Measurements from ENCODE around the gene COMP.
A peak's percentile ranks its signal among the peaks of the same experiment; 100 is the strongest.

COMP gene

DNA sequence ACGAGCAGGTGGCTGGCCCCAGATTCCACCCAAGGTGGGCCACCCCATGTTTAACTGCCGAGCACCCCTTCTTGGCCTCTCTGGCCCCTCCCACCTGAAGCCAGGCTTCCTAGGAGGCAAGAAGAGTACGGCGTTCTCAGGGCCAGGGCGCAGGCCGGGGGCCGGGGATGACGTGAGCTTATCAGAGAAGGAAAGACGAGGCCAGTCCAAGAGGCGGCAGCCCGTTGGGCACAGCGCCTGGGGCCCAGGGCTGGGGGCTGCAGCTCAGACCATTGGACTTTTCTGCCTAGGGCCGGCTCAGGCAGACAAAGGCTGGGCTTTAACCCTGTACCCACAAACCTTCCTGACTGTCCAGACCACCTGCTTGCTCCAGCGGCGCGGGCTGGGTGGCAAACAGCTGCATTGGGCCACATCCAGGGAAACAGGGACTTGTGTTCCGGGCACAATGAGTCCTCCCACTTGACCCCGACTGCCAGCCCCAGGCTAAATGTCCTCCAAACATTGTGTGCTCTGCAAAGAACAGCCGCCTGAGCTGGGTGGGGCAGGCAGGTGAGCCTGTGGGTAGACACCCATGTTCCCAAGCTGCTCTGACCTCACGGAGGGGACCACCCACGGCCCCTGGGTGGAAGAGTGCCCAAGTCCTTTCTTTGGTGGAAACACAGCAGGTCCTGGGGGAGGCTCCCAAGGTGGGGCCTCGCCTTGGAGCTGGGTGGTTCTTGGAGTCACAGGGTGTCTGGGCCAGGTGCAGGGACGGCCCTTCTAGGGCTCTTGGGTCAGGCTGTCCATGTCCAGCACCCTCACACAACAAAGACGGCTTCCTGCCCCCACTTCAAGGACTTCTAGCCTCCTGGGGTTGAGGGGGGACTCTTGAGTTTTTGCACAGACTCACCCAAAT, 21.9 kb downstream of the COMP start:
- DNase-seq, result no peak

DNA sequence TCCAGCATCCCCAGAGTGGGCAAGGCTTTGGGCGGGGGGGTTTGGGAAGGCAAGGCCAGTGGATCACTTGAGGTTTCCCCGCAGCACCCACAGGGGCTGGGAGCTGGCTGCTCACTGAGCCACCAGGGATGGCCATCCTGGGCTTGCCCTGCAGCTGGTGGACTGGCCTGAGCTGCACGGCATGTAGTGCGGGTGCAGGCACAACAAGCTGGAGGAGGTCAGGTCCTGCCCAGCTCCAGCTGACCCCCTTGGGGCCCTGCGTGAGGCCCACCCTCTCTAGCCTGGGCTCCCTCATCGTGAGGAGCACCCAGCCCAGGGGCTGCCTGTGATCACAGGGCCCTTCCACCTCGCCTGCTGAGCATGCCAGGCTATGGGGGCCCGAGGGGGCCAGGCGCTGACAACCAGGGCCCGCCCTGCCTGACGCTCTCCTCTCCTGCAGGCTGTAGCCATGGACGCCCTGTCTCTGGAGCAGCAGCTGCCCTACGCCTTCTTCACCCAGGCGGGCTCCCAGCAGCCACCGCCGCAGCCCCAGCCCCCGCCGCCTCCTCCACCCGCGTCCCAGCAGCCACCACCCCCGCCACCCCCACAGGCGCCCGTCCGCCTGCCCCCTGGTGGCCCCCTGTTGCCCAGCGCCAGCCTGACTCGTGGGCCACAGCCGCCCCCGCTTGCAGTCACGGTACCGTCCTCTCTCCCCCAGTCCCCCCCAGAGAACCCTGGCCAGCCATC, 22.9 kb downstream of the COMP start:
- peak in 1 of 2 experiments; percentile 27 for DNase-seq

DNA sequence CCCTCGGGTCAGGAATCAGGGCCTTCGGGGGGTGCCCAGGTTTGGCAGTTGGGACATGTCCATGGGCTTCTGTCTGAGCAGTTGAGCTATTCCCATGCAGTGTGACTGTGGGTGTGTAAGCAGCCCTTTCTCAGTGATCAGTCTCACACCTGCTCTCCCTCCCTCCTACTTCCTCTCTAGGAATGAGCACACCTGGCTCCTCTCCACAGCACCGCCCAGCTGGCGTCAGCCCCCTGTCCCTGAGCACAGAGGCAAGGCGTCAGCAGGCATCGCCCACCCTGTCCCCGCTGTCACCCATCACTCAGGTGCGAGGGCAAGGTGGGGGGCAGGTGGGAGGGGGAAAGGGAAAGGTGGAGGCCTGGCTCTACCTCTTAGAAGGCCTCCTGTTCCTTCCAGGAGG, 25.9 kb downstream of the COMP start:
- DNase-seq, result no peak

DNA sequence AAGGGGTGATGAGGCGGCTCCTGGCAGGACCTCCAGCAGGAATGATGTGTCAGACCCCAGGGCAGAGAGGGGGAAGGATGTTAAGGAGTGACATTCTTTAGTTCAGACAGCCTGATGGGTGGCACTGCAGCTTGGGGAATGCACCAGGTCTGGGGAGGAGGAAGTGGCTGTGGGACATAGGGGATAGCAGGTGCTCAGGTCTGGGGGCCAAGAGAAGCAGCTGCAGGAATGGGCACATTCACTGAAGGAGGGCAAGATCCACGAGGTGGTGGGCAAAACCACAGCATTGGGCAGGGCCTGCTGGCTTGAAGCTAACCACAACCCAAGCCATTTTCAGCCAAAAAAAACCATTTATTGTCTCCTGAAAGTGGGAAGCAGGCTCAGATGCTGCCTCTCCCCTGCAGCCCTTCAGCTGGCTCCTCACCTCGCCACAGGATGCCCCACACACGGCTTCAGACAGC, 26.5 kb downstream of the COMP start:
- DNase-seq, result no peak

DNA sequence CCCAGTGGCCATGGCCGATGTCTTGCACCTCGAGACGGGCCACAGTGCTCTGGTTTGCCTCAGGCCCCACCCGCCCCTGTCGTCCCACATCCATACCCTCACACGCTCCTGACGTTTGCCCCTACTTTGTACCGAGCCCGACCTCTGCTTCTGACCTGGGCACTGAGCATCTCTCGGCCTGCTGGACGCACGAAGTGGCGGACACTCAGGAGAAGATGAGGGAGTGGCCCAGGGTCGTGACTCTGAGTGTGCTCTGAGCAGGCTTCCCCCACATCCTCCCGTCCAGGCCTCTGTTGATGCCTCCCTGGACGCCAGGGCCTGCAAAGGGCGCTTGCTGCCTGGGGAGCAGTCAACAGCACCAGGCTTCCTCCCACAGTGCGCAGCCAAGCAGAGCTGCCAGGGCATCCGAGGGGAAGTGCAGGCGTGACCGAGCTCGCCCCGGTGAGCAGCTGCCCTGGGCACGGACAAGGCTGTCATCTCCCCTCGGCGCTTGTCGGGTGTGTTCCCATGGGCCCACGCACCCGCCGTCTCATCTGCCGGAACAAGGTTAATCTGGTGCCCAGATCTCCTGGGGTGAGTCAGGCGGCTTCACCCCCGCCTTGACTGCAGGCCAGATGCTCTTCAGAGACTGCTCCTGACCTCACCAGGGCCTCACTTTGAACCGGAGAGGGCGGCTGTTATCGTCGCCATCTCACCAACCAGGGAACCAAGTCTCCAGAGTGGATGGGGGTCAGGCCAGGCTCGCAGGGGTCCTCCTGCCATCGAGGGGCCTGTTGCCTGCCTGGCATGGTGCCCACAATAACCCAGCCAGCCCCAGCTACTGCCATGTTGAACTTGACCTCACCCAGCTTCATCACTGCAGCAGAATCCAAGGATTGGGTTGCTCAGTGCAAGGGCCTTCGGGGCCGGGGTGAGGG, 27.2 kb downstream of the COMP start:
- DNase-seq, result peak in 1 of 2 experiments; percentile 57

DNA sequence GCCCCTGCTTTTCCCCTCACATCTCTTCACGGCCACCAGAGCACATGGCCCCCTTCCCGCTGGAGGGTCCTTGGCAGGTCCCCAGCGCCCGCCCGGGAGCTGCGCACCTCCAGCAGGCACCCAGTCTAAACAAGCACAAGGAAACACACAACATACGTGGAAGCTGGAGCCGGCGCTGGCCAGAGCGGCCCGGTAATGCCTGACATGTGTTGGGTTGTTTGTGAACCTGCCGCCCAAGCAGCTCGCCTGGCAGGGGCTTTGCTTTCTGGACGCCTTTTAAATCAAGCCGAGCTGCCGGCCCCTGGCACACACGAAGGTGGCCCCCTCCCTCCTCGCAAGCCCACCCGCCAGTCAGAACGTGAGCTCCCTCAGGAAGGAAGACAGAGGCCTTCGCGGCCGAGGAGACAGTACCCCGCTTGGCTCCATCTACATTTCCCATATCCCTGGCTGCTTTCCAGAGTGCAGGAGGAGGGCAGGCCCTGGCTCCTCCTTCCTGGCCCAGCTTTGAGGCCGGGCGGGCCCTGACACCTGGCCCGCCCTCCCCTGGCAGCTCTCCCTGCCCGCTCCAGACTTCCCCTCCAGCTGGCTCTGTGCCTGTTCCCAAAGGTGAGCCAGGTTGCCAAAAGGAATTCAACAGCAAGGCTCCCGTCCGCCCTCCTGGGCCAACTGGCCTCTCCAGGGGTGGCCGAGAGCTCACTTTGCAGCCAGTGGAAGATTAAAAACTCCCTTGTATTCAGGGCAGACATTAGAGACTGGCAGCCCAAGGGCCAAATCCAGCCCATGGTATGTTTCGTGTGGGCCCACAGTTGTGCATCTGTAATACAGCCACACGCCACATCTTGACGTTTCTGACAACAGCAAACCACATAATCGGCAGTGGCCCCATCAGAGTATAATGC, 28.7 kb downstream of the COMP start:
- DNase-seq, result peak; percentile 76 to 83

DNA sequence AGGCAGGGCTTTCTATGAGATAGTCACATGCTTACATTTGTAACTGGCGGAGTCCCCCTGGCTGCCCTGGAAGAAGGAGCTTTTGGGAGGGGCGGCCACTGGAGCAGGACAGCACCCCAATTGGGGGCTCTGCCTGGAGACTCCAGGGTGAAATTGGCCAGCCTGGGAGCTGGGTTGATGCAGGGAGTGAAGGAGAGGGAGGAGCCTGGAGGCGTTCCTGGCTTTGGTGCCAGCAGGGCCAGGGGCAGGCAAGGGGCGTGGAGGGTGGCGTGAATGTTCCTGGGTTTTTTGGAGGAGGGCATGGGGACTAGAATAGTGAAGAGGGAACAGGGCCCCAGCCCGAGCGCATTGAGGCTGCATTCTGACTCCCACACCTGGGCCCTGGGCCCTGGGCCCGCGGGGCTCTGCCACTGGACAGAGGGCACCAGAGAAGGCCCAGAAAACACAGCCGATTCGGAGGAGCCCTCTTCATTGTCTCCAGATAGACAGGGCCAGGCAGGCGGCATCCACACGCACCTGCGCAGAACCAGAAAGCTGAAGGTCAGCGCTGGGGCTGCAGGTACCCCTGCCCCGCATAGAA, 29.5 kb downstream of the COMP start:
- no peak for DNase-seq

DNA sequence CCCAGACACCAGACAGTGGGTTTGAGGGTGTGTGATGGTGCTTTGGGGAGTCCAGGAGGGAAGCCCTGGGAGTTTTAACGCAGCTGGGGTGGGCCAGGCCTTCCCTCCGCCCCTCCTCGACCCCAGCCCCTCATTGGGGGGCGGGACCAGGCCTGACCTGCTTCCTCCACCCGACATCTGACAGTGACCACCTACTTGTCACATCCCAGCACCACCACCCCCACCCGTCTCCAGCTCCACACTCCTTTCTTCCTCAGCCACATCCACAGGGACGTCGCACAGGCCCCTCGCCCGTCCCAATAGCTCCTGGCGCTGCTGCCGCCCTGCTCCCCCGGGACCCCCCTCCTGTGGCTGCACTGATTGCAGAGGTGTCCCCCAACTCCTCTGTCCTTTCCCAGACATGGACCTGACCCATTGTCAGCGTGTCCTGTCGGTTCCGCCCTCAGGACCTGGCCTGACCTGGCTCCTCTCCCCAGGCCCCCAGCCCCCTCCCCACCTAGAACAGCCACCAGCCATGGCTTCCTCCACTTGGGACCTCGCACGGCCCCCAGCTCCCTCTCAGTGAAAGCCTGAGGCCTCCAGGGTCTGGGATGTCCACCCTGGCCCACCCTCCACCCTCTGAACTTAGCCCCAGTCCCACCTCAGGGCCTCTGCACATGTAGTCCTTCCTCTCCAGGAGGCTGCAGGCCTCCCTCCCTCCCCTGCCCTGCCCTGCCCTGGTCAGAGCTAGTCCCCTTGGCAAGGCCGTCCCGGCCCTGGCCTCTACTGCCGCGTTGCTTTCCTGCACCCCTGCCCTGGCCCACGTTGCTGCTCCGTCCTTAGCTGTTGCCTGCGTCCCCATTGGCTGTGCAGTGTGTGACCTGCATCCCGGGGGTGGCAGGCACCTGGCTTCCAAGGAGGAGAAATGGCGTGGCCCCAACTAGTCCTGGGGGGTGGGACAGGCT, 30.4 kb downstream of the COMP start:
- no peak for DNase-seq

DNA sequence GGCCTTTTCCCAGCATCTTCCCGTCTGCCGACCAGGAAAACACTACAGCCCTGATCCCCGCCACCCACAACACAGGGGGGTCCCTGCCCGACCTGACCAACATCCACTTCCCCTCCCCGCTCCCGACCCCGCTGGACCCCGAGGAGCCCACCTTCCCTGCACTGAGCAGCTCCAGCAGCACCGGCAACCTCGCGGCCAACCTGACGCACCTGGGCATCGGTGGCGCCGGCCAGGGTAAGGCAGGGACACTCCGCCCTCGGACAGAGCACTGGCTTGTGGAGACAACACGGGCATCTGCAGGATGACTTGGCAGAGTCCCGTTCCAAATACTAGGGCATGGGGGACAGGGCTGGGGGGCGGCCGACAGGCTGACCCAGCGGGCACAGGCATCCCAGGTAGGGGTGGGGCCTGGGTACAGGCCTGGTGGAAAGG, 31.1 kb downstream of the COMP start:
- DNase-seq, result no peak

DNA sequence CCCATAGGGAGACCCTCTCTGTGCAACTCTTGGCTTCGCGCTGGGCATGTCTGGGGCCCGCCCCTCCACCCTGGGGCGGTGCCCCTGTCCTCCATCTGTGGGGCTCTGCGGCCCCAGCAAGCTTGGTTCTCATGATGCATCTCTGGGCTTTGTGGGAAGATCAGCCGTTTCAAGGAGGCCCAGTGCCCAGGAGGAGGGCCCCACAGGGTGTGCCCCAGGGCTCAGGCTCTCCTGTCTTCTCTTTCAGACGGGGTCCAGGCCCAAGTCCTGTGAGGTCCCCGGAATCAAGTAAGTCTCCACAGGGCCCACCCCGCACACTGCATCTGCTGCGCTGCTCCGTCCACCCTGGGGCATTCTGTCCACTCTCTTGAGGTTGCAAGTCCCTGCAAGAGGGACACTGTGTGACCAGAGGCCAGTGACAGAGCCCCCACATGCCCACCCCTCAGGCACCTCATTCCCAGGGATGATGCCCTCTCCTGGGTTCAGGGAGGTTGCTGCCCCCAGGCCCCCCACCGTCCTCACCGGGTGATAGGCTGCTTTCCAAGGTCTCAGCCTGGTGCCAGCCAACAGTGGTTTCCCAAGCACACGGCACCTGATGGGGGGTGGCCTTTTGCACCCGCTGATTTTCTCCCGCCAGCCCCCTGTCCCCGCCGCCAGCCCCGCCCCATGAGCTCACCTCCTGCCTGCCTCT, 31.7 kb downstream of the COMP start:
- no peak for DNase-seq

DNA sequence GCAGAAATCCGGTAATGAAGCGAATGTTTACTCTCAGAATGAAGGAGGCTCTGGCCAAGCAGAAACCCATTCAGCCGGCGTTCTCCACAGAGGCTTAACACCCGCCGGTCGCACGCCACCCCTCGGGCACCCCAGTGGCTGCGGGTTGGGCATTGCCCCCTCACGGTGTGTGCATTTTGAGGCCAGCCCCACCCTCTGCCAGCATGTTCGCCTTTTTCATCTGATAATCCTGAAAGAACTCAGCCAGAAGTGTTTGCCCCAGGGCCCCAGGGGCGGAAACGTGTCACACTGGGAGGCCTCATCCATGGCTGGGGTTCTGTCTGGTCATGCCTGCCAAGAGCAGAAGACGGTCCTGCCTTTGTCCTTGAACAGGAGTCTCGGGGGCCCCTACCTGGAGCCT, 34.2 kb downstream of the COMP start:
- no peak for DNase-seq

DNA sequence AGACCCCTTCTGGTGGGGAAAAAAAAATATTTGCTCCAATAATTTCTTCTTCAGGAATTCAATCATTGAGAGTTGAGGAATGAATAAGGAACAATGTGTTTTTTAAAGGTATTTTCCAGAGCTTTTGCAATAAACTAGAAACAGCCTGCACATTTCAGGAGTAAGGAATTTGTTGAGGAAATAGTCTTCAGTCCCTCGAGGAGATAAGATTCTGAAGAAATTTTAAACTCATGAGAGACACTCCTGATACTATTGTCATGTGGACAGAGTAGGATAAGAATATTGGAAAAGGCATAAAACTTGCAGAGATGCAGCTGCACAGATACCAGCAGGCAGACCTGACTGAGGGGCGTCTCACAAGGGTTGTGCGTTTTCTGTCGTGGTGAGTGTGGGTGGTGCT, 36.6 kb downstream of the COMP start:
- no peak for DNase-seq

DNA sequence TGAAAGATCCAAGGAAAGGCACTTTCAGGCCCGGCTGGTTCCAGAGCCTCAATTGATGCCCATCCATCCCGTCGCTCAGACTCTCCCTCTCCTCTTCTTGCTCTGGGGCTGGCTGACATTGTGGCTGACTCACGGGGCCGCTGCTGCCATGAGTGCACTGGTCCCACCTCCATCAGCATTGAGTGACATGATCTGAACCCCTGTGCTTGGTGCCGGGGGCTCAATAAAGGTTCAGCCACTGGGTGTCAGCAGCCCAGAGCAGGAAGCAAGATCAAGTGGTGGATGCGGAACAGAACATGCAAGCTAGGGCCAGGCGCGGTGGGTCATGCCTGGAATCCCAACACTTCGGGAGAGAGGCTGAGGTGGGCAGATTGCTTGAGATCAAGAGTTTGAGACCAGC, 39.5 kb downstream of the COMP start:
- DNase-seq, result no peak

DNA sequence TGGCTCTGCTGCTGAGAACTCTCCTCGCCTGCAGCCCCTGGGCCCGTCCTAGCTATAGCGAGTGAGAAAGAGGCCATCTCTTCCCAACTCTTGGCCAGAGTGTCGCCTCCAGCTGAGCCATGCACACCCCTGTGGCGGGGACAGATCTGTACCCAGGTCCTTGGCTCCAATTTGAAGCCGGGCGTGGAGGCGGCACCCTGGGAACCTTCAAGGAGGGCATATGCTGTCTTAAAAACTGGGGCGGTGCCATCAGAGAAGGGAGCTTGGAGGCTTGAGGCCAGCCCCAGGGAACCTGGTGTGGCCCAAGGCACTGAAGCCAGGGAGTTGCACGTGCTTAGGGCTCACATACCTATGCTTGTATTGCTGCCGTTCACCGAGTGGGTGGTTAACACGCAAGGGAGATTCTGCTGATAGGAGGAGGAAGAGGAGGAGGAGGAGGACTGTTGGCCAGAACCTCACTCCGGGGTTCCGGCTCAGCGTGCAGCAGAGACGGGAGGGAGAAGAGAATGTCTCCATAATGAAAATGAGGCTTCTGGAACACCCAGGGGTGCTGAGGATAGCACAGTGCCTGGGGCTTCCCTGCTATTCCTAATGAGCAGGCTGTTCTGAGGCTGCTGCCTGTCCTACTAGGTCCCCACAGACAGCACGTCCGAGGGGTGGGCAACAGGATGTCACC, 40.7 kb downstream of the COMP start:
- no peak for DNase-seq

DNA sequence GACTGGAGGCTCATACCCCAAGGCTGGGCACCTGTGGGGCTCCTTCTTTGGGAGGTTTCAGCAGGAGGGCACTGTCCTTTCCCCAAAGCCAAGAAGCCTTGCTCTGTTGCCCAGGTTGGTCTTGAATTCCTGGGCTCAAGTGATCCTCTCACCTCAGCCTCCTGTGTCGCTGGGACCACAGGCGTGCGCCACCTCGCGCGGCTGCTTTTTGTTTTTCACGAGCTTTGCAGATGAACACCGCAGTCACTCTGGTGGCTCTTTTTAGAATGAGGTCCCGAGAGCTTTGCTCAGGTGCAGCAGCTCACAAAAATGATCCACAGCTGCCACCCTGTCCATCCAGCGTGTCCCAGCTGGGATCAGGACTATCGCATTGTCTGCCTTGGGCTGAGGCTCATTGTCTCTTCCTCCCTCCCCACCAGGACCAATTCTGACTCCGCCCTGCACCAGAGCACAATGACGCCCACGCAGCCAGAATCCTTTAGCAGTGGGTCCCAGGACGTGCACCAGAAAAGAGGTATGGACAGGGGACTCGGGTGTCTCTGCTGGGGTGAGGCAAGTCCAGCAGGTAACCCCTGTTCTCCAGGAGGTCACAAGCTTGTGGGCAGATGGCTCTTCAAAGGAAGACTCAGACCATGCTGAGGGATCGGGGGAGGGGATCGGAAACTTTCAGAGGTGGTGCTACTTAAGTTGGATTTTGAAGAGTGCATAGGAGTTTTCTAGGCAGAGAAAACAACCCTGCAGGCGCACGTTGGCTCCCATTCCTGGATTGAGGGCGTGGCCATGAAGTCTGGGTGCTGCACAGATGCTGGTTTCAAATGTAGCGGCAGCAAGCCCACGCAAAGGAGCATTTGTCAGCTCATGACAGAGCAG, 41.5 kb downstream of the COMP start:
- DNase-seq, result no peak

DNA sequence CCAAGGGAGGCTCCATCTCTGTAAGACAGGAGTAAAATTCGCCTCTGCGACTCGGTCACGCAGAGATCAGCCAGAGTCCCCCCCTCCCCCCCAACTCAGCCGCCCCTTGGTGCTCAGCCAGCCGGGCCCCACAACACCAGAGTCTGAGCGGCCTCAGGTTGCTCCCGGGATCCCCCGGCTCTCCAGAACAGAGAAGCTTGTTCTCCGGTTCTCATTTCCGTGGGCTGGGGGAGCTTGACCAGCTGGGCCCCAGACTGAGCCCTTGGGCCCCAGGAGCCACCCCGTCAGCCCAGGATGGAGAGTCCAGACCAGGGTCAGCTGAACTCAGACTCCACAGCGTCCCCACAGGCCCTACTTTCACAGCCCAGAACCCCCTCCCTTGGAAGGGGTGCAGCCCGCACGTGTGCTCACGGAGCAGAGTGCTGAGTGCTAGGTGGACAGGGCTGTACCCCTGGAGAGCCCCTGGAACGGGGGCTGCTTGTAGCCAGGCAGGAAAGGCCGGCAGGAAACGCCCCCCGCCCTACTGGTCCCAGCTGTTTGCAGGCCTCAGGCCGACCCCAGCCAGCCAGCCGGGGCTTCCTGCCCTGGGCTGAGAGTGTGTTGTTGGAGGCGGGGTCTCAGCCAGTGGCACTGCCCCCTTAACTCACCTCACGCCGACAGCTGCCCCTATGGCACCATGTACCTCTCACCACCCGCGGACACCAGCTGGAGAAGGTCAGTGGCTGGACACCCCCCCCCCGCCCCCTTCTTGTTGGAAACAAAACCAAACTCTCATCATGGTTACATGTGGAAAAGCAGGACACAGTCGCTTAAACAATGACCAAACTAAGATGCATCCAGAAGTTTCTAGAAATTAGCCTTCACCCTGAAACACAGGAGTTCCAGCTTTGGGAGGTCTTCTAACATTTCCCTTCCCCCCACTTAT, 44.4 kb downstream of the COMP start:
- no peak for DNase-seq

DNA sequence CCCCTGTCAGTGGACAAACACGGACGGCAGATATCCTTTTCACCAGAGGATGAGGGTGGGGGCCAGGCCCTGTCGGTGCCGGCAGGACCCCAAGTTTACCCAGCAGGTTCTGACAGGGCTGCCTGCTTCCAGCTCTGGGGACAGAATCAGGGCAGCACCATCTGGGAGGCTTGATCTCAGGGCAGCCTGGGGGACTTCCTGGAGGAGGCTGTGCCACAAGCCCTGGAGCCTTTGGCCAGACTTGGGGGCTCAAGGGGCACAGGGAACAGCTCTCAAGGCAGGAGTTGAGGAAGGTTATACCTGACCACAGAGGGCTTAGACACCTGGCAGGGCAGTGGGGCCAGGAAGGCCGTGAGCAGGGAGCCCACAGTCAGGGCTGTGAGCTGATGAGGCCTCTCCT, 45.2 kb downstream of the COMP start:
- no peak for DNase-seq

All from NCI-H524 (cell line).